ENCODE measurements around the gene TMEM221.

TMEM221 gene

DNA sequence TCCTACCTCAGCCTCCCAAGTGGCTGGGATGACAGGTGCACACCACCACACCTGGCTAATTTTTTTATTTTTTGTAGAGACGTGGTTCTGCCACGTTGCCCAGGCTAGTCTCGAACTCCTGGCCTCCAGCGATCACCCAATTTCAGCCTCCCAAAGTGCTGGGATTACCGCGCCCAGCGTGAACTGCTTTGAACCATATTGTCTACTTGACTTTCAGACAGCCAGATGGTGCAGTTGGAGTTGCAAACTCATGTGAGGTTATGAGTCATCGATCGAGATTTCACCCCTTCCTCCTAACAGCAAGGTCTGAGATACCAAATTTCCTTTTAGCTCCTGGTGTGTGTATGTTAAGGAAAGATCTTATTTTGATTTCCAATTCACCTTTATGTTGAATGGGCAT lies 24.6 kb upstream of the TMEM221 start:
- no peak for DNase-seq (ENCODE audit: low read depth in 2 of 2)

DNA sequence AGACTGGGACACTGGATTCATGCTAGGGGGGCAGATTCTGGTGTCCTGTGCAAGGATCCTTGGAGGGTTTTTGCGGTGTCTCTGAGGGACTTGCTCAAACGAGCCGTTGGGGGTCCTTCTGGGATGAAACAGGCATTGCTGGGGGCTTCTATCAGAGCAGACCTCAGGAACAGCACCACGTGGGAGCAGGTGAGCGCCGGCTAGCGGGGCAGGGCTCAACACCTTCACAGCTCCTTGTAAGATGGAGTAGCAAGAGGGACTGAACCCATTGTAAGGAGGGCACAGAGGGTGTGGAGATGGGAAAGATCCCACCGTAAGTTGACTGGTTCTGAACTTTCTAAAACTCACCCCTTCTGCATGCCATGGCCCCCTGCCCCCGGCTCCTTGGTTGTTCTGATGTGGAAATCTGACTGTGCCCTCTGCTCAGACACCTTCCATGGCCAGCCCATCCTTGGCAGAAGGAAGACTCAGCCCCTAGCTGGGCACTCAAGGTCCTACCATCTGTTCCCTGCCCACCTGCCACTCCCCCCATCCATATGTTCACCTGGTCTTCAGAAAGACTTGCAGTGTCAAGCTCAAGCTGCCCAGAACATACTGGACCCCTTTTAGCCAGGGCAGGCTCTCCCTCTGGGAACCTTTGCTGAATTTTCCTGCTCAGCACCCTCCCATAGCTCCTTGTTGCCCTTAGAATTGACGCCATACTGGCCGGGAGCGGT lies 23.1 kb upstream of the TMEM221 start:
- DNase-seq (ENCODE audit: low read depth in 2 of 2): no peak

DNA sequence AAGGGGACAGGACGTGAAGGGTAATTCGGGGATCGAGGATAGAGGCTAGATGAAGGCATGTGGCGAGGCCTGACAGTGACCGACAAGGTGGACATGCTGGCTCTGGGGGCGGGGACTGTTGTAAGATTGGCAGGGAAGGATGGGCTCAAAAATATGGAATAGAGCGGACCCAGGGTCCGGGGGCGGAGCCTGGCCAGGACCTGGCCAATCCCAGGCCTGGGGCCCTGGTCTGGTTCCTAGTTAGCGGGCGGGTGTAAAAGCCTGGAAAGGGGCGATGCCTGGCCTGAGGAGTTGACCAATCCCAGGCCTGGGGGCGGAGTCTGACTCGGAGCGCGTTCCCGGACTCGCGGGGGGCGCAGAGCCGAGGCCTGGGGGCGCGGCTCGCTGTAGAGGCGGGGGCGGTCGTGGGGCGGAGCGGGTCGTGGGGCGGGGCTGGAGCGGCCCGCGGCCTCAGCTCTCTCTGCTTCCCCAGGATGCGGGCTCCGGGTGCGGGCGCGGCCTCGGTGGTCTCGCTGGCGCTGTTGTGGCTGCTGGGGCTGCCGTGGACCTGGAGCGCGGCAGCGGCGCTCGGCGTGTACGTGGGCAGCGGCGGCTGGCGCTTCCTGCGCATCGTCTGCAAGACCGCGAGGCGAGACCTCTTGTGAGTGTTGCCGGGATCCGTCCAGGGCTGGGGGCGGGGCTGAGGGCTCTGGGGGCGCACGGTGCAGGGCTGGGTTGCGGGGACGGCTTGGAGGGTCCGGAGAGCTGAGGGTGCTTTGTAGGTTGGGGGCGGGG lies 21.8 kb upstream of the TMEM221 start, which contains the start of gene SLC27A1:
Gene SLC27A1 (plus strand): TSS at position 457 of the 774 bp plus-strand sequence. CDS start 17 bp downstream, at position 474.
- DNase-seq (ENCODE audit: low read depth in 2 of 2): peak; percentile 75 to 76

DNA sequence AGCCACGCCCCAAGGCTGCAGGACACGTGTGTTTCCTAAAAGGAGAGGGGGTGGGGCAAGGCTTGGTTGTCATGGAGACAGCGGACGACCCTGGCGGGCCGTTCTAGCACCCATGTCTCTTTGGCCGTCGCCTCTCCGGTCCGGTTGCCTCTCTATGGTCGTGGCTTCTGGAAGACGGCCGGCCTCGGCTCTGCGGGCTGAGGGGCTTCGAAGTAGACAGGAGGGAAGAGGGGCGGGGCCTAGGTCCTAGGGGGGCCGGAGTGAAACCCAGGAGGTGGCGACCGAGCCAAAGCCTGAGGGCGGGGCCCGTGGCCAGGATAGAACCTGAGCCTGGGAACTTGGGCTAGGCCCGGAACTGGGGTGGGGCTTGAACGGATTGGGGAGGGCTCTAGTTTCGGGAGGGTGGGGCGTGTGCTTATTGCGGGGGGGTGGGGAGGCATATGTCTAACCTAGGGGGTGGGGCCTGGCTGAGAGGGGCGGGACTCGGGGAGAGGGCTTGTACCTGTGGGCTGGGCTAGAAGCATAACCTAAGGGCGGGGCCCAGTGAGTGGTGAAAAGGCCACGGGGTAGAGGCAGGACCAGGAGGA lies 21.1 kb upstream of the TMEM221 start:
- peak; percentile 80 to 86 for DNase-seq (ENCODE audit: low read depth in 2 of 2)

DNA sequence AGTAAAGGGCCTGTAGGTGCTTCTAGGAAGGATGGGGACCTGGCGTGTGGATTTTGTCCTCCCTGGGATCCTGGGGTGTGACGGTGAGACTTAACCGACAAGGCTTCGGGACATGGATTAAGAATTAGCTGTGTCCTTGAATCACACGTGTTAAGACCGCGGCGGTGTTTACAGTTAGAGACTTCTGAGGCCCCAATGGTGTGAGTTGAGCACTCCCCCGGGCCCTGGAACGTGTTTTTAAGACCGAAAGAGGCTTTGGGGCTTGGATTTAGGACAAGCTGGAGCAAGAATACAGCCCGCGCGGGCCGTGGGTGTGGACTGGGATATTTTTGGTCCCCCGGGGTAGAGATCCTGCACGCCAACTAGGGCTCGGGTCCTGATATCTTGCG lies 20.6 kb upstream of the TMEM221 start:
- no peak for DNase-seq (ENCODE audit: low read depth in 2 of 2)

DNA sequence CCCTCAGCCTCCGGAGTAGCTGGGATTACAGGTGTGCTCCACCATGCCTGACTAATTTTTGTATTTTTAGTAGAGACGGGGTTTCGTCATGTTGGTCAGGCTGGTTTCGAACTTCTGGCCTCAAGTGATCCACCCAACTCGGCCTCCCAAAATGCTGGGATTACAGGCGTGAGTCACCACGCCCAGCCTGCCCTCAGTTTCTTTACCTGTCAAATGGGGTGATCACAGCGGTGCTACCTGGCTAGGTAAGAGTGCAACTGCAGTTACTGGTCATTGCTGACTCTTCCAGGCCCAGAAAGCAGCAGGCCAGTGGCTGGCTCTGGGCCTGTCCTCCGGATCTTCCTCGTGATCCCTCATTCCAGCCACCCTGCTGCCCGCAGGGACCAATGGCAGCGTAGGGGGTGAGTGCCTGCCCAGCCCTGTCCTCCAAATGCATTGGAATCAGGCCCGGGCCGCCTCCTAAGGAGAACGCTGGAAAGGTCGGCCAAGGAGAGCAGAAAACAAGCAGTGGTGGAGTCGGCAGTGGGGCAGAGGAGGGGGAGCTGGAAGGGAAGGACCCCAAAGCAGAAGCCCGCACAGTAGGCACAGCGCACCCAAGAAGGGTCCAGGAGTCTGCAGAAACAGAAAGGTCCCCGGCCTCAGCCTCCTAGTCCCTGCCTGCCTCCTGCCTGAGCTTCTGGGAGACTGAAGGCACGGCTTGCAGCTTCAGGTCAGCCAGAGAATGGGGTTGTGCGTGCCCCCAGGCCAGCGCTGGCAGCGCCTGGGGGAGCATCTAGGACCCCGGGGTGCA lies 20.0 kb upstream of the TMEM221 start:
- DNase-seq (ENCODE audit: low read depth in 2 of 2): no peak

DNA sequence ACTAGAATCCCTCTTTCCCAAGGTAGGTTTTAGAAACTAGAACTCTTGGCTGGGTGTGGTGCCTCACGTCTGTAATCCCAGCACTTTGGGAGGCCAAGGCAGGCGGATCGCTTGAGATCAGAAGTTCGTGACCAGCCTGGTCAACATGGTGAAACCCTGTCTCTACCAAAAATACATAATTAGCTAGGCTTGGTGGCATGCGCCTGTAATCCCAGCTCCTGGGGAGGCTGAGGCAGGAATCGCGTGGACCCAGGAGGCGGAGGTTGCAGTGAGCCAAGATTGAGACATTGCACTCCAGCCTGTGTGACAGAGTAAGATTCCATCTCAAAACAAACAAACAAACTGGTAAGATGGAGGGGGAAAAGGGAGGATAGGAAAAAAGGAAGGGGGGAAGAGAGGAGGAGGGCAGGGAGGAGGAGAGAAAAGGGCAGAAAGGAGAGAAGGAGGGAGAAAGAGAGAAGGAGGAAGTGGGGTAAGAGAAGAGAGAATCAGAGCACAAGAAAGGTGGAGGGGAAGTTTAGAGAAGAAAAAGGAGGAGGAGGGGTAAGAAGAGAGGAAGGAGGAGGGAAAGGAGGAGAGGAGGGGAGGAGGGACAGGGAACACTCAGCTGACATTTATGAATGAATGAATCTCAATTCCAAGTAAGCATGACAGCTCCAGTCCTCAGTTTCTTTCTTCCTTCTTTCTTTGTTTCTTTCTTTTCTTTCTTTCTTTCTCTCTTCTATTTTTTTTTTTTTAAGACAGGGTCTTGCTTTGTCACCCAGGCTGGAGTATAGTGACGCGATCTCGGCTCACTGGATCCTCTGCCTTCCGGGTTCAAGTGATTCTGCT lies 19.2 kb upstream of the TMEM221 start:
- no peak for DNase-seq (ENCODE audit: low read depth in 2 of 2)

DNA sequence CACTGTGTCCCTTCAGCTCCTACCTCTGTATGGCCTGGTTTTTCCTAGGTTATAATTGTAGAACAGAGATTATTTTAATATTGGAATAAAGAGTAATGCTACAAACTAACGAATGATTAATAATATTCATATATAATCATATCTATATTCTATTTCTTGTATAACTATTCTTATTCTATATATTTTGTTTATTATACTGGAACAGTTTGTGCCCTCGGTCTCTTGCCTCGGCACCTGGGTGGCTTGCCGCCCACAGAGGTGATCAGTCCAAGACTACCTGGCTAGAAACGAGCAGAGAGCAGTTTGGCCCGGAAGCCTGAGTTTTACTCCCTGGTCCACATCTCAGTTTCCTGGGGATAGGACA lies 18.0 kb upstream of the TMEM221 start:
- DNase-seq (ENCODE audit: low read depth in 2 of 2): no peak

DNA sequence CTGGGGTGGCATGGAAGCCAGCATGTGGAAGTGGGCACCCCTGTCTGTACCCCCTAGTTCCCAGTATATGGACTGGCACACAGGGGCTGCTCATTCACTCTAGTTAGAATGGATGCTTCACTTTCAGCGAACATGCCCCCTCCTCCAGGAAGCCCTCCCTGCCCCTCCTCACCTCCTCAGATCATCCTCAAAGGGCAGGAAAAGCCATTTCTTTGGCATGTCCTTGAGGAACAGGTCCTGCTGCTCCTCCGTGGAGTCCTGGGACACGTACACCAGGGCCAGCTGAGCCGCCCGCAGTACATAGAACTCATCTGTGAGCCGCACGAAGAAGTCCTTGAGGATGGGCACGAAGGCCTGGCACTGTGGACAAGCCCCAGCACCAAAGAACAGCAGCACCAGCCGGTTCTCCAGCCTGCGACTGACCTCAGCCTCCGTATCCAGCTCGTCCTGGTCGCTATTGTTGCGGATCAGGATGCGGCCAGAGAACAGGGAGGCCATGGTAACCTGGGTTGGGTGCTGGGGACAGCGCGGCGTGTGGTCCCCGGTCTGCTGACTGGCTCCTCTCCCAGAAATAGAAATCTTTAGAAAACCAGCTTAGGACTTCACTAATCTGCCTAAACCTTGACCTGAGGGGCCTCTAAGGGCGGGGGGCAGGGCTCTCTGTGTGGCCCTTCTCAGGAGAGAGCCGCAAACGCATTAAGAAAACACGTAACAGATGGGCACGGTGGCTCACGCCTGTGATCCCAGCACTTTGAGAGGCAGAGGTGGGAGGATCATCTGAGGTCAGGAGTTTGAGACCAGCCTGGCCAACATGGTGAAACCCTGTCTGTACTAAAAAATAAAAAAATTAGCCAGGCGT lies 12.1 kb upstream of the TMEM221 start, which contains the start of gene NXNL1:
Gene NXNL1 (minus strand): TSS at position 555 of the 859 bp plus-strand sequence. CDS start 57 bp downstream, at position 498.
- DNase-seq (ENCODE audit: low read depth in 2 of 2): no peak

DNA sequence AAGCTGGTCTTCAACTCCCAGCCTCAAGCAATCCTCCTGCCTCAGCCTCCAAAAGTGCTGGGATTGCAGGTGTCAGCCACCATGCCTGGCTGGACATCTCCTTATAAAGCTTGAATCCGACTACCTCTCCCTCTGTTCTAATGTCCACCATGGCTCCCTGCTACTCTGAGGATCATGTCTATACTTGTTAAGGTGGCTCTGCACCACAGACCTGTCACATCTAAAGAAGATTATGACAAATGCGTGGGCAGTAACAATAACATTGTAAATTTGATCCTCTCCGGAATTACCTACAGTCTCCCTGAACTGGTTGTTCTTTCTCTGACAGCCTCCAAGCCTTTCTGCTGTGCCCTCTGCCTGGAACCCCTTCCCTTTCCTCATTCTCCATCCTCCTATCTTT lies 10.5 kb upstream of the TMEM221 start:
- DNase-seq (ENCODE audit: low read depth in 2 of 2): no peak

DNA sequence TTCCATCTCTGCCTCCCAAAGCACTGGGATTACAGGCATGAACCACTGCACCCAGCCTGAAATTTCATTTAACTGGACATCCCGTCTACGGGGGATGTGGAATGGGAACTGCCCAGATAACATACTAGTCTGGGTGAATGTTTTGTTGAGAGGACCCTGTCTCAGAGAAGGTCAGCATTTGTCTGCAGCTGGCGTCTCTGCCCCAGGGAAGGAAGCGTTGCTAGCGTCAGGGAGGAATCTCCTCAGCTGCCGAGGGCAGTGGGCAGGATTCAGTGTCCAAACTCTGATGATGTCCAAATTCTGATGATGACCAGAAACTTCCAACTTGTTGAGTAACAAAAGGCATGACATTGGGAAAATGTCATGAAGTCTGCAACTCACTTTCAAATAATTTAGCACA lies 9.1 kb upstream of the TMEM221 start:
- no peak for DNase-seq (ENCODE audit: low read depth in 2 of 2)

DNA sequence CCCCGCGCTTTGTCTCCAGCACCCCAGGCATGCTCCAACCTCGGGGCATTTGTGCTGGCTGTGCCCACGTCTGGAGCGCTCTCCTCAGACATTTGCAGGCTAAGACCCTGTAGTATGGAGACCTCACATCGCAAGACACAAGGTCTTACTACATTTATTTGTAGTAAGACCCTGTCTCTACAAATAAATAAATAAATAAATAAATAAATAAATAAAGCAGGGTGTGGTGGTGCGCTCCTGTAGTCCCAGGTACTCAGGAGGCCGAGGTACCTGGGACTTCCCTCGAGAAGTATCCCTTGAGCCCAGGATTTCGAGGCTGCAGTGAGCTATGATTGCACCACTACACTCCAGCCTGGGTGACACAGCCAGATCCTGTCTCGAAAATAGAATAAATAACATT lies 7.7 kb upstream of the TMEM221 start:
- DNase-seq (ENCODE audit: low read depth in 2 of 2): no peak

DNA sequence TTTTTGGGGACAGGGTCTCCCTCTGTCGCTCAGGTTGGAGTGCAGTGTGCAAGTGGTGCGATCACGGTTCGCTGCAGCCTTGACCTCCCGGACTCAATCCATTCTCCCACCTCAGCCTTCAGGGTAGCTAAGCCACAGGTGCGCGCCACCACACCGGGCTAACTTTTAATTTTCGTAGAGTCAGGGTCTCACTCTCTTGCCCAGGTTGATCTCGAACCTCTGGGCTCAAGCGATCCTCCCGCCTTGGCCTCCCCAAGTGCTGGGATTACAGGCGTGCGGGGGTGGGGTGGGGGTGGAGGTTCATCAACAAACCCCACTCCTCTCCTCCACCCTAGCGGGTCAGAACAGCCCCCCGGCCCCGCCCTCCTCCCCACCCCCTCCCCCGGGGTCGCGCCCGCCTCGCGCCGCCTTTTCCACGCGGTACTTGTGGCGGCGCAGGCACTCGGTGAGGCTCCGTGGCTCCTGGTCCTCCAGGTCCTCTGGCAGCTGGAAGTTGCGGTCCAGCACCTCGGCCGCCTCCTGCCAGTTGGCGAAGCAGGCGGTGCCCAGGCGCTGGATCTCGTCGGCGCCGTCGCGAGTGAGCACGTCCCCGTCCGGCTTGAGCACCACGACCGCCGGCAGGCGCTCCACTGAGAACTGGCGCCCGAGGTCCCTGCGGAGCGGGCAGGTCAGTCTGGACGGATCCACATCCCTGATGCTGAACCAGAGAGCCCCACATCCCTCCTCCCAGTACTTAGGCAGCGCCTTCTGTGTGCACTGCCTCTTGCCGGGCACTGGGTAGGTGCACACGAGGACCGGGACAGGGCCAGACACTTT lies 7.0 kb upstream of the TMEM221 start:
- DNase-seq (ENCODE audit: low read depth in 2 of 2): no peak

DNA sequence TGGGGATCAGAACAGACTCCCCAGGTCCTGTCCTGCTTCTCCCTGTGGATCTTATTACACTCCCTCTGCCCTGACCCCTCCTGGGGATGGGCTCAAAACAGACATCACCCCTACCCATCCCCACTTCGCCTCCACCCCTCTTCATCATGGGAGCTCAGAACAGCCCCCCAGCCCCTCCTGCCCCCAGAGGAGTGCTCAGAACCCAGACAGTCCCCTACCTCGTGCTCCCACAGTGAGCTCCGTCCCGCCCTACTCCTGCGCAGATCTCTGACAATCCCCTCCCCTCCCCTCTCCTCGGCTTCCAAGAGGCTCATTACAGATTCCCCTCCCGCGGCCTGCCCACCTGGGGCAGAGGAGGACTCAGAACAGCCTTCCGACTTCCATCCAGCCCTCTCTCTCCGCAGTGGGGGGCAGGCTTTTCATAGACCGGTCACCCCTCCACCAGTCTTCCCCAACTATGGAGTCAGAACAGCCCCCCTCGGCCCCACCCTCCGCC lies 6.2 kb upstream of the TMEM221 start:
- DNase-seq (ENCODE audit: low read depth in 2 of 2): no peak

DNA sequence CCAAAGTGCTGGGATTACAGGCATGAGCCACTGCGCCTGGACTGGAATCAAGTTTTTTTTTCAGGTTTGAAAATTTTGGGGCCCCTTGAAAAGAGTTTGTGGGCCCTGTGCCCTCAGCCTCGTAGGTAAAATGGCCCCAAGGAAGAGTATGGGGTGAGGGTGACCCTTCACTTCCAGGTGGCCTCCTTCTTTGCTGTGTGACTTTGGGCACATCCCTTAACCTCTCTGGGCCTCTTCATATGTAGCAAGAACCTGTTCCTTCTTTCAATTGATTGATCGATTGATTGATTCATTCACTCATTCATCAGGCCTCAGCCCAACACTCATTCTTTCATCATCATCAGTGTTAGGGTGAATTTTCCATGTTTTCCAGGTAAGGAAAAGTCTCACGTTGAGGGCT lies 3.4 kb upstream of the TMEM221 start:
- DNase-seq (ENCODE audit: low read depth in 2 of 2): no peak

DNA sequence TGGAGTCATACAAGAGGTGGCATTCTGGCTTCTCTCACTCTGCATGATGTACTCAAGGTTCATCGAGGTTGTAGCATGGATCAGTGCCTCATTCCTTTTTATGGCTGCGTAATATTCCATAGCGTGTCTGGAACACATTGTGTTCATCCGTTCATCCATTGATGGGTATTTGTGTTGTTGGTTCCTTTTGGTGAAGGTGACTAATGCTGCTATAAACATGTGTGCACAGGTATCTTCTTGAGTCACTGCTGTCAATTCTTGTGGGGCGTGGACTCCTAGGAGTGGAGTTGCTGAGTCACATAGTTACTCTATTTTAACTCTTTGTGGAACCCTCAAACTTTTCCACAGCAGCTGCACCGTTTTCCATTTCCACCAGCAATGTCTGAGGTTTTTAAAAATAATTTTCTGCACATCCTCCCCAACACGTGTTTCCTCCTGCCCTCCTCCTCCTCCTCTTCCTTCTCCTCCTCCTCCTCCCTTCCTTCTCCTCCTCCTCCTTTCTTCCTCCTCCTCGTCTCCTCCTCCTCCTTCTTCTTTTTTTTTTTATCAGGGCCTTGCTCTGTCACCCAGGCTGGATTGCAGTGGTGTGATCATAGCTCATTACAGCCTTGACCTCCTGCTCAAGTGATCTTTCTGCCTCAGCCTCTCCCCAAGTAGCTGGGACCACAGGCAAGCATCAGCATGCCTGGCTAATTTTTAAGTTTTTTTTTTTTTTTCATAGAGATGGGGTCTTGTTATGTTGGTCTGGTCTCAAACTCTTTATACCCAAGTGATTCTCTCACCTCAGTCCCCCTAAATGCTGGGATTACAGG lies 2.0 kb upstream of the TMEM221 start:
- no peak for DNase-seq (ENCODE audit: low read depth in 2 of 2)

DNA sequence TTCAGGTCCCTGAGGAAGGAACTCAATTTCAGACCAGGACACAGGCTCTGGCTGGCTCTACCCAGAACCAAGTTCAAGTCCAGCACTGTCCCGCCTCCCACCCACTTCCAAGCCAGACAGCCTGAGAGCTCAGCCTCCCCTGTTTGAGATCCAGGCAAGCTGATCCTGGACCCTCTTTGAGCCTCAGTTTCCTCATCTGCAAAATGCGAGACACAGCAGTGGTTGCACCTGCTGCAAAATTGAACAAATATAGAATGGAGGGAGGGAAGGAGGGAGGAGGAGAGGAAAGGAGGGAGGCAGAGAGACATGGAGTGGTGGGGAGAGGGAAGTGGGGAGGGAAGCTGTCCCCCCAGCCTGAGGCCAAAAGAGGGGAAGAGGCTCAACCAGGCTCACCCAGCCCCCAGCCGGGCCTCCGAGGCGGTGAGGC lies 751 bp downstream of the TMEM221 start:
- DNase-seq (ENCODE audit: low read depth in 2 of 2): no peak

DNA sequence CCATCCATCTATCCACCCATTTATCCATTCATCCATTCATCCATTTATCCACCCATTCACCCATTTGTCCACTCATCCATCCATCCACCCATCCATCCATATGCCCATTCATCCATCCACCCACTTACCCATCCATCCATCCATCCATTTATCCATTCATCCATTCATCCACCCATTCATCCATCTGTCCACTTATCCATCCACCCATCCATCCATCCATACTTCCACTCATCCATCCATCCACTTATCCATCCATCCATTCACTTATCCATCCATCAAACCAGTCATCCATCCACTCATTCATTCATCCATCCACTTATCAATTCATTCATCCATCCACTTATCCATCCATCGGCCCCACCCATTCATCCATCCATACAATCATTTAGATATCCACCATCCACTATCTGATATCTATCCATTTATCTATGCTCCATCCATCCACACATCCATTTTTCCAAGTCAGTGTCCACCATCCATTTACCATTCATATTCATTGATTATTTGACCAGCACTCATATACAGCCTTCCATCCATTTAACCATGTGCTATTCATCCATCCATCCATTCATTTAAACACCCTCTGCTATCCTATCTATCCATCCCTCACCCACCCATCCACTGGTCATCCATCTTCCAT lies 2.8 kb downstream of the TMEM221 start:
- no peak for DNase-seq (ENCODE audit: low read depth in 2 of 2)
